GM12872 (cell line): Measurements from ENCODE around the gene LOX.

Experiments
- TF ChIP-seq, protein P1 (sequence below): IDR thresholded peaks from 3 replicates; pipeline ENCODE4 v1.5.1; 2011; ENCODE audit warnings: low read depth, mild to moderate bottlenecking, low read length, moderate library complexity; ENCODE audit not compliant: insufficient read depth

The LOX gene

GRCh38 chr5:122093415-122094180 lies 15.5 kb upstream of the LOX start:
- TF ChIP-seq, protein P1, sequence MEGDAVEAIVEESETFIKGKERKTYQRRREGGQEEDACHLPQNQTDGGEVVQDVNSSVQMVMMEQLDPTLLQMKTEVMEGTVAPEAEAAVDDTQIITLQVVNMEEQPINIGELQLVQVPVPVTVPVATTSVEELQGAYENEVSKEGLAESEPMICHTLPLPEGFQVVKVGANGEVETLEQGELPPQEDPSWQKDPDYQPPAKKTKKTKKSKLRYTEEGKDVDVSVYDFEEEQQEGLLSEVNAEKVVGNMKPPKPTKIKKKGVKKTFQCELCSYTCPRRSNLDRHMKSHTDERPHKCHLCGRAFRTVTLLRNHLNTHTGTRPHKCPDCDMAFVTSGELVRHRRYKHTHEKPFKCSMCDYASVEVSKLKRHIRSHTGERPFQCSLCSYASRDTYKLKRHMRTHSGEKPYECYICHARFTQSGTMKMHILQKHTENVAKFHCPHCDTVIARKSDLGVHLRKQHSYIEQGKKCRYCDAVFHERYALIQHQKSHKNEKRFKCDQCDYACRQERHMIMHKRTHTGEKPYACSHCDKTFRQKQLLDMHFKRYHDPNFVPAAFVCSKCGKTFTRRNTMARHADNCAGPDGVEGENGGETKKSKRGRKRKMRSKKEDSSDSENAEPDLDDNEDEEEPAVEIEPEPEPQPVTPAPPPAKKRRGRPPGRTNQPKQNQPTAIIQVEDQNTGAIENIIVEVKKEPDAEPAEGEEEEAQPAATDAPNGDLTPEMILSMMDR: no peak

- TF ChIP-seq, protein P1: peak; percentile 15; the same call in 1 of the 3 replicates
Measured at GRCh38 chr5:122091936-122092600, 14.0 kb upstream of the LOX start.

GRCh38 chr5:122089096-122090013 lies 11.3 kb upstream of the LOX start:
- TF ChIP-seq, protein P1: no peak

DNA sequence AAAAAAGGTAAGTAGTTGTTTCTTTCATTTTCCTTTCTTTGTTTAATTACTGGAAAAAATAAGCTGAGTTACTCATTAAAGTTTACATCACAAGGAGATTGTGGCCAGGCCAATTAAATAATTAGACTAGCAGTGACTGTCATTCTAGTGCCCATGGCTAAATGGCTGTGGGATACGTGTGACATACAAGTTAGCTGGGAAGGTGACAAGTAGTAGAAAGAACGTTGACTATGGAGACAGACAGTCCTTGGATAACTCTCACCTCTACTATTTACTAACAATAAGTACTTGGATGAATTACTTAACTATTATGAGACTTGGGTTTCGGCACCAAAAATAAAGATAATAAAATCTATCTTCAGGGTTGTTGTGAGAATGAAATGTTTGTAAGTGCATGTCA lies 7.0 kb upstream of the LOX start:
- TF ChIP-seq, protein P1: no peak

GRCh38 chr5:122083535-122083934 lies 5.5 kb upstream of the LOX start:
- TF ChIP-seq, protein P1: no peak

DNA sequence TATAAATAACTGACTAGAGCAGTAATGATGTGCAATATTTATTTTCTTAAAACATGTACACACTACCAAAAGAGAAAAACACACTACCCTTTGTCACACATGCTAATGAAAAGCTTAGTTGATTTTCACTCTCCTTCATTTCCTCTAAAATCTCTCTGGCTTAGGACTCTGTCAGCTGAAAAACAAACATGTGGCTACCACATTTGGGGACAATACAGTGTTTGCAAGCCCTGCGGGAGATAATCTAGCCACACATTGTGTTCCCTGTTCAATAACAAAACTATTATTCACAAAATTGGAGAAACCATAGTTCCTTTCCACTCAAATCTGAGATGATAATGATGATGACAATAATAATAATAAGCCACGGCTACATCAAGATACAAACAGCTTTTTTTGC lies 3.5 kb upstream of the LOX start:
- TF ChIP-seq, protein P1: no peak
